Transverse colon (tissue), 4 donors: Measurements from ENCODE around the gene CYP2A7. TPM values are rescaled to one million over a fixed set of nuclear protein-coding genes. Genes with fewer than 3 reads are reported as not detected.
A peak's percentile ranks its signal among the peaks of the same experiment; 100 is the strongest.
"Not testable (repeated sequence)": the region's sequence is repeated elsewhere in the genome, so short reads cannot be mapped to it uniquely, and the experiment has no call there.

Experiments
- DNase-seq: peaks from one replicate; pipeline ENCODE4 v3.0.0-alpha.2; 2019
- H3K27ac ChIP-seq, 4 donors: fragments of 200-600 bp; sonication (generic); 2 replicates each; pipeline ENCODE4 v1.5.1; 2016 to 2018; ENCODE audit warnings: inconsistent platforms in 4 of 4
- H3K27me3 ChIP-seq: fragments of 200-600 bp; sonication (generic); 2 replicates; pipeline ENCODE4 v1.5.1; 2017; ENCODE audit warnings: inconsistent platforms
- H3K36me3 ChIP-seq, 4 donors: fragments of 200-600 bp; sonication (generic); 2 replicates each; pipeline ENCODE4 v1.5.1; 2017 to 2019; ENCODE audit warnings: inconsistent platforms in 4 of 4
- H3K4me1 ChIP-seq, 4 donors: fragments of 200-600 bp; sonication (generic); 2 replicates each; pipeline ENCODE4 v1.5.1; 2017 to 2020; ENCODE audit warnings: inconsistent platforms in 4 of 4
- H3K4me3 ChIP-seq, 4 donors: fragments of 200-600 bp; sonication (generic); 1 replicate in 1 of 4; 2 replicates in 3 of 4; pipeline versions ENCODE4 v1.5.1 to v1.6.1; 2017 to 2019; ENCODE audit warnings: inconsistent platforms in 4 of 4
- H3K9me3 ChIP-seq, 2 donors: fragments of 200-600 bp; sonication (generic); 2 replicates each; pipeline ENCODE4 v1.5.1; 2017 to 2019; ENCODE audit warnings: inconsistent platforms in 2 of 2
- EP300 ChIP-seq: sonication (generic); formaldehyde crosslinking; IDR thresholded peaks from one replicate; pipeline ENCODE4 v1.6.1; 2017; ENCODE audit warnings: antibody characterized with exemption, low read depth
- POLR2A ChIP-seq: fragments of 450-650 bp; IDR thresholded peaks from one replicate; pipeline ENCODE4 v1.6.1; 2016; ENCODE audit warnings: antibody characterized with exemption, mild to moderate bottlenecking, moderate library complexity
- POLR2AphosphoS5 ChIP-seq, 3 donors: sonication (generic); formaldehyde crosslinking; IDR thresholded peaks; one replicate each; pipeline ENCODE4 v1.6.1; 2016; ENCODE audit warnings: antibody characterized with exemption in 3 of 3
- WGBS, 2 donors: methylation state at CpG; one replicate each; pipeline ENCODE4 v1.1.5; 2018; ENCODE audit warnings: low coverage in 1 of 2; 5-methylcytosine and 5-hydroxymethylcytosine counted together
- in situ Hi-C, 4 donors: fragments of 200-750 bp; cut with MboI; loops; one replicate each; pipeline versions ENCODE4 v1.15.0 to v1.15.1; 2017; ENCODE audit warnings: low sequenced_read_pairs in 3 of 4, low pct_ligation_motif_present in 1 of 4, low pct_unique_long_range_greater_than_20kb in 1 of 4
- intact Hi-C: fragments of 100-400 bp; cut with DNase I; formaldehyde crosslinking; loops from one replicate; pipeline ENCODE4 v1.15.1; 2023; ENCODE audit warnings: low total_unique reads
- total RNA-seq, 4 donors: library from RNA; depleted of rRNA; stranded (reverse); fragments of >200 nt; gene quantifications; one replicate each; pipeline ENCODE4 v1.1.0, GENCODE V29; 2016
- TF ChIP-seq, protein P1 (sequence below), 5 experiments: fragments of 200-600 bp in 3 of 5; fragments of 450-650 bp in 2 of 5; sonication (generic) in 3 of 5; IDR thresholded peaks; 1 replicate in 2 of 5; 2 replicates in 3 of 5; pipeline ENCODE4 v1.5.1; 2016 to 2017; ENCODE audit warnings: antibody characterized with exemption in 5 of 5, inconsistent platforms in 3 of 5, mild to moderate bottlenecking in 2 of 5, moderate library complexity in 1 of 5

Gene CYP2A7
- total RNA-seq, 4 donors from 2014 or later: not detected

DNA sequence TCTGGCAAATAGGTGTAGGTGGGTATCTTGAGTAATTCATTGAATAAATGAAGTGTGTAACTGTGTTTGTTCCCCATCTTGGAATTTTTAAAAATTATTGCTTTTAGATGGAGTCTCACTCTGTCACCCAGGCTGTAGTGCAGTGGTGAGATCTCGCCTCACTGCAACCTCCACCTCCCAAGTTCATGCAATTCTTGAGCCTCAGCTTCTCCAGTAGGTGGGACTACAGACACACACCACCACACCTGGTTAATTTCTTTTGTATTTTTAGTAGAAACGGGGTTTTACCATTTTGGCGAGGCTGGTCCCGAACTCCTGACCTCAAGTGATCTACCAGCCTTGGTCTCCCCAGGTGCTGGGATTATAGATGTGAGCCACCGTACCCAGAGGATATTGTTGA is 23.9 kb downstream of the CYP2A7 start:
- no peak for DNase-seq
- intact Hi-C loops (no loop called here), in situ Hi-C loops (no loop called here)
- 76% methylated on average over 5 of the region's 5 CpGs; no CpG with 5 or more reads in 1 of the 2 donors for WGBS, 2 donors
- Histone ChIP-seq H3K27ac (no peak overlapping the region), H3K4me1 (no peaks in the 10 kb centered on the region), H3K4me3 (no peak overlapping the region), H3K36me3 (no peaks in the 10 kb centered on the region), H3K9me3 (no peaks in the 10 kb centered on the region), H3K27me3 (no peaks in the 10 kb centered on the region)
- TF ChIP-seq POLR2AphosphoS5 (IDR thresholded peaks at IDR 0.05) (no peak), POLR2A (no peak), EP300 (no peak)
- TF ChIP-seq, protein P1, sequence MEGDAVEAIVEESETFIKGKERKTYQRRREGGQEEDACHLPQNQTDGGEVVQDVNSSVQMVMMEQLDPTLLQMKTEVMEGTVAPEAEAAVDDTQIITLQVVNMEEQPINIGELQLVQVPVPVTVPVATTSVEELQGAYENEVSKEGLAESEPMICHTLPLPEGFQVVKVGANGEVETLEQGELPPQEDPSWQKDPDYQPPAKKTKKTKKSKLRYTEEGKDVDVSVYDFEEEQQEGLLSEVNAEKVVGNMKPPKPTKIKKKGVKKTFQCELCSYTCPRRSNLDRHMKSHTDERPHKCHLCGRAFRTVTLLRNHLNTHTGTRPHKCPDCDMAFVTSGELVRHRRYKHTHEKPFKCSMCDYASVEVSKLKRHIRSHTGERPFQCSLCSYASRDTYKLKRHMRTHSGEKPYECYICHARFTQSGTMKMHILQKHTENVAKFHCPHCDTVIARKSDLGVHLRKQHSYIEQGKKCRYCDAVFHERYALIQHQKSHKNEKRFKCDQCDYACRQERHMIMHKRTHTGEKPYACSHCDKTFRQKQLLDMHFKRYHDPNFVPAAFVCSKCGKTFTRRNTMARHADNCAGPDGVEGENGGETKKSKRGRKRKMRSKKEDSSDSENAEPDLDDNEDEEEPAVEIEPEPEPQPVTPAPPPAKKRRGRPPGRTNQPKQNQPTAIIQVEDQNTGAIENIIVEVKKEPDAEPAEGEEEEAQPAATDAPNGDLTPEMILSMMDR (IDR thresholded peaks at IDR 0.05): no peak

DNA sequence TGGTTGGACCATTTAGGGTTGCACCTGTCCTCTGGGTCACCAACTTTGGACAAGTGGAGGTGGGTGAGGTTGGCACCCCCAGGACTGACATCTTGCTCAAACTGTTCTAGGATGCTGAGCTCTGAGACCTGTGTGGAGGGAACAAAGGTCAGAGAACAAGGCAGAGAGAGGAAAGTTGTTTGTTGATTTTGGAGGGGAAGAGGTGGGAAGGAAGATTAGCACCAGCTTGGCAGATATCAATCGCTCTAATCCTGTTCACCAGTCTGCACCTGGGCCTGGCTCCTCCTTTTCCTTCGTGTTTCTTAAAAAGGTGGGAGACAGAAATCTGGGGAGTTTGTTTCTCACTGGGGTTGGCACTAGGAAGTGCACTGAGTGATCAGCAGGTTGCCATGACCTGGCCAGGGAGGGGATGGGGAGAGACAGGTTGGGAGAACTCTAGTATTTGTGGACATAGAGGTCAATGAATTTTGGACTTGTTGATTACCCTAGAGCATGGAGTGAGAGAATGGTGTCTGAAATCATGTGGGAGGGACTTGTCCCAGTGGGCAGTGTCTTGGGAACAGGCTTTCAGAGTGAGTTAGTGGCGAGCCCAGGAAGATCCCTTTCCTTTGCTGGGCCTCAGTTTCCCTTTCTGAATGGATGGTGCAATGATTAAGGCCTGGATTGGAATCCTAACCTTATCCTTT is 29.4 kb downstream of the CYP2A7 start:
- H3K9me3 ChIP-seq, intact Hi-C loops, H3K36me3 ChIP-seq, H3K4me3 ChIP-seq, H3K27ac ChIP-seq, DNase-seq, H3K4me1 ChIP-seq, in situ Hi-C loops: not testable (repeated sequence)
- H3K27me3 ChIP-seq: peaks cover 13% of the 10 kb centered on the region
- 49 to 50% methylated on average over 1 to 2 of the region's 3 CpGs for WGBS, 2 donors

DNA sequence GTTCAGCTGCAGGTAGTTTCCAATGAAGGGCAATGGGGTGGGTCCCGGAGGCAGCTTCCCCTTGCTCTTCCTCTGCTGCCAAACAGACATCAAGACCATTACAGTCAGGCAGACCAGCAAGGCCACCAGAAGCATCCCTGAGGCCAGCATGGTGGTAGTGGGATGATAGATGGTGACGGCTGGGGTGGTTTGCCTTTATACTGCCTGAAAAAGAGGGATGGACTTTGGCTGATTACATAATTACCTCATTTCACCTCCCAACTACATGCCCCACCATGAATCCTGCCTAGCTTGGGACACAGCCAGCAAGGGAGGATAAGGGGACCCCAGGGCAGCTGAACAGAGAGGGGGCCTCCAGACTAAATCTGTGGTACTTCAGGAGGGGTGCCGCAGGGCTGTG is 31.8 kb downstream of the CYP2A7 start, which contains the start of gene CYP2A6:
CYP2A6 (minus strand) TSS at position 171 of the 400 bp plus-strand sequence; CDS start at position 150, 21 bp downstream.
- H3K4me1 ChIP-seq, H3K36me3 ChIP-seq, in situ Hi-C loops, H3K4me3 ChIP-seq, intact Hi-C loops, DNase-seq, H3K9me3 ChIP-seq, H3K27ac ChIP-seq: not testable (repeated sequence)
- 65% methylated on average over 3 of the region's 3 CpGs; no CpG with 5 or more reads in 1 of the 2 donors for WGBS, 2 donors
- peaks cover 13% of the 10 kb centered on the region for H3K27me3 ChIP-seq

DNA sequence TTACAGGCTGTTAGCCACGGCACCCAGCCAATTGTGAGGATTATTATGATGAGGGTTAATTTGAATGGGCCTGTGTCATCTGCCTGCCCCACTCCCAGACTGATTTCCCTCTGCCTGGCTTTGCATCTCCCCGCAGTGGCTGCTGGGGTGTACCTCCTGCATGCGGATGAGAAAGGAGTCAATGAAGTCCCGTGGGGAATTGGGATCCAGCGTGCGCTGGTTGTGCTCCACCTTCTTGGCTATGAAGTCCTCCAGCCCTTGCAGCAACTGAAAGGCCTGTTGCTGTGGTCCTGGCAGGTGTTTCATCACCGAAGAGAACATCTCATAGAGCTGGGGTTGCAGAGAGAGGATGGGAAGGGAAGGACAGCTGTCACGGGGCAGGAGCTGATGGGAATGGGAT is 35.3 kb downstream of the CYP2A7 start:
- H3K4me3 ChIP-seq, DNase-seq, H3K9me3 ChIP-seq, H3K27ac ChIP-seq, H3K4me1 ChIP-seq, H3K36me3 ChIP-seq, intact Hi-C loops: not testable (repeated sequence)
- peaks cover 13% of the 10 kb centered on the region for H3K27me3 ChIP-seq
- 63 to 89% methylated on average over 1 to 8 of the region's 8 CpGs for WGBS, 2 donors
- in situ Hi-C loops: loop anchor here in 1 of 4 donors (5.0 kb wide), 1 partner anchor 36 kb away; the partner anchor contains the start of gene CYP2A7

DNA sequence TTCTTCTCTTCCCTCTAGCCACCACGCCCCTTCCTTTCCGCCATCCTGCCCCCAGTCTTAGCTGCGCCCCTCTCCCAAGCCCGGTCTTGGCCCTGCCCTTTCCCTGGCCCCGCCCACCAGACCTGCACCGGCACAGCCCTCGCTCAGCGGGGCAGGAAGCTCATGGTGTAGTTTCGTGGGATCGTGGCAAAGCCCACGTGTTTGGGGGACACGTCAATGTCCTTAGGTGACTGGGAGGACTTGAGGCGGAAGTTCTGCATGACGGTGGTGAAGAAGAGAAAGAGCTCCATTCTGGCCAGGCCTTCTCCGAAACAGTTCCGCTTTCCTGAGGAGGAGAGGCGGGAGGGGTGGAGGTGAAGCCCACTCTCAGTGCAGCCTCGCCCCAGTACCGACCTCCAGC is 38.4 kb downstream of the CYP2A7 start:
- H3K4me3 ChIP-seq: peak overlapping the region in 2 of 4 donors; percentile 12 to 25
- H3K4me1 ChIP-seq, H3K36me3 ChIP-seq, in situ Hi-C loops, intact Hi-C loops, H3K9me3 ChIP-seq, H3K27ac ChIP-seq, DNase-seq, H3K27me3 ChIP-seq: not testable (repeated sequence)
- WGBS, 2 donors: 8% methylated on average over 2 of the region's 19 CpGs; no CpG with 5 or more reads in 1 of the 2 donors

DNA sequence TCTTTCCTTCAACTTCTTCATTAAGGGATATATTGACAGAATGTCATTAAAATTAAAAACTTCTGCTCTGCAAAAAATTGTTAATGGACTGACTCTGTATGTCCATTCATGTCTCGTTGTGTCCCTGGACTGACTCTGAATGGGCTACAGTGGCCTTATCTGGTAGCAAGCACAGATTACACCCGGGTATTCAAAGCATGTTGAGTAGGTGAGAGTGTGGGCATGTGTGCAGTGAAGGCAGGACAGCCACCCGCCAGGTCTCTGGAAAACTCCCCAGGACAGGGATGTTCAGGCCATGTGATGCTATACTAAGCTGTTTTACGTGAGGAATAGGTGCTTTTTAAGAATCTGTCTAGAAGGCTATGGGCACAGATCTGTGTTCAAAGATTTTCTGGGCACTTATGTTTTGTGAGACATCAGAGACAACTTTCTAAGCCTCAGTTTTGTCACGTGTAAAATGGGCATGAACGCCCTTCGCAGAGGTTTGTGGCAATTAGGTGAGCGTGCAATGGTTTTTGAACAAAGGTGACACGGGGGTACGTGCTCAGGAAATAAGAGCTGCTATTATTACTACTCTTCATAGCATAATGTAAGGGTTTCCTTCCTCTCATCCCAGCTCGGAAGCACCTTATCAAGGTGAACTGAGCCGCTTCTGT is 38.9 kb downstream of the CYP2A7 start:
- H3K27ac ChIP-seq, H3K36me3 ChIP-seq, intact Hi-C loops, in situ Hi-C loops, H3K4me1 ChIP-seq, DNase-seq, H3K9me3 ChIP-seq, H3K27me3 ChIP-seq: not testable (repeated sequence)
- H3K4me3 ChIP-seq: peak overlapping the region in 2 of 4 donors; percentile 12 to 25
- WGBS, 2 donors: 63 to 67% methylated on average over 6 to 9 of the region's 12 CpGs

DNA sequence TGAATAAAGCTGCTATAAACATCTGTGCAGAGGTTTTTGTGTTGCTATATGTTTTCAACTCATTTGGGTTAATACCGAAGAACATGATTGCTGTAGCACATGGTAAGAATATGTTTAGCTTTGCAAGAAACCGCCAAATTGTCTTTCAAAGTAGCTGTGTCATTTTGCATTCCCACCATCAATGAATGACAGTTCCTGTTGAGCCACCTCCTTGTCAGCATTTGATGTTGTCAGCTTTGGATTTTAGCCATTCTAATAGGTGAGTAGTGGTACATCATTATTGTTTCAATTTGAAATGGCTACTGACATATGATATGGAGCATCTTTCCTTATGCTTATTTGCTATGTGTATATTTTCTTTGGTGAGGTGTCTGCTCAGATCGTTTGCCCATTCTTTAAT is 40.0 kb downstream of the CYP2A7 start:
- H3K27ac ChIP-seq, H3K4me3 ChIP-seq, H3K27me3 ChIP-seq, in situ Hi-C loops, H3K36me3 ChIP-seq, H3K4me1 ChIP-seq, intact Hi-C loops, H3K9me3 ChIP-seq, DNase-seq: not testable (repeated sequence)
- 79 to 97% methylated on average over 2 to 3 of the region's 3 CpGs for WGBS, 2 donors

DNA sequence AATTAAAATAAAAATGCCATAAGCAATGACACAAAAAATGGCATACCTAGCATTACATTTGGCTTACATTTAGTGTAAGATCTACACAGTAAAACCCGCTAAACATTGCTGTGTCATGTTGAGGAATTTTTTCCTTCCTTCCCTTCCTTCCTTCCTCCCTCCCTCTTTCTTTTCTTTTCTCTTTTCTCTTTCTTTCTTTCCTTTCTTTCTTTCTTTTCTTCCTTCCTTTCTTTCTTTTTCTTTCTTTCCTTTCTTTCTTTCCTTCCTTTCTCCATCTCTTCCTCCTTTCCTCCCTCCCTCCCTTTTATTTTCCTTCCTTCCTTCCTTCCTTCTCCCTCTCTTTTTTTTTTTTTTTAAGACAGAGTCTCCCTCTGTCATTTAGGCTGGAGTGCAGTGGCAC is 43.6 kb downstream of the CYP2A7 start:
- WGBS, 2 donors: 84% methylated on average over 1 of the region's 1 CpG; no CpG with 5 or more reads in 1 of the 2 donors
- H3K4me1 ChIP-seq, H3K4me3 ChIP-seq, intact Hi-C loops, in situ Hi-C loops, H3K9me3 ChIP-seq, DNase-seq, H3K27me3 ChIP-seq, H3K36me3 ChIP-seq, H3K27ac ChIP-seq: not testable (repeated sequence)
